ENCODE measurements around the gene CFAP91.

GRCh38 chr3:119716998-119717397 lies 14.2 kb downstream of the CFAP91 start:
- TF ChIP-seq CTCF (conservative IDR thresholded peaks at IDR 0.05 in 1 of 2, IDR thresholded peaks at IDR 0.05 in 1 of 2; ENCODE audit: extremely low read depth in 1 of 2, insufficient read depth in 1 of 2, low read depth in 1 of 2, low read length in 2 of 2) (no peak), EZH2 (IDR thresholded peaks at IDR 0.05; ENCODE audit: borderline replicate concordance, low read length) (no peak)
